ENCODE measurements around the gene CCDC179.
A peak's percentile ranks its signal among the peaks of the same experiment; 100 is the strongest.

Gene CCDC179

DNA sequence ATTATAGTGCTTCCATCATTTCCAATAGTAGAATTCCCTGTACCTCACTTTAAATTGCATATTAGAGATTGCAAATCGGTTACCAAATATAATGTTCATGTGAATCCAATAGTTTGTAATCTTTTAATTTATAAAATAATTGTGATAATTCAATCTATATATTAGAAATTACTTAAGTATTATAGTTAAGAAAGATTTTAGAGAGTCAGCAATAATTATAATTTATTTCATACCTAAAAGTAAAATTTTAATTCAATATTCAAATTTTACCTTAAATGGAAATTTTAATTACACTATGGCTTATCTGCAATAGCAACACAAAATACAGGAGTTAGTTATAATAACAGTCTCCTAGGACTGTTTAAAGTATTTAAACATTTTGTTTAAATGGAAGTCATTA lies 13.5 kb downstream of the CCDC179 start:
- TF ChIP-seq, protein P1, sequence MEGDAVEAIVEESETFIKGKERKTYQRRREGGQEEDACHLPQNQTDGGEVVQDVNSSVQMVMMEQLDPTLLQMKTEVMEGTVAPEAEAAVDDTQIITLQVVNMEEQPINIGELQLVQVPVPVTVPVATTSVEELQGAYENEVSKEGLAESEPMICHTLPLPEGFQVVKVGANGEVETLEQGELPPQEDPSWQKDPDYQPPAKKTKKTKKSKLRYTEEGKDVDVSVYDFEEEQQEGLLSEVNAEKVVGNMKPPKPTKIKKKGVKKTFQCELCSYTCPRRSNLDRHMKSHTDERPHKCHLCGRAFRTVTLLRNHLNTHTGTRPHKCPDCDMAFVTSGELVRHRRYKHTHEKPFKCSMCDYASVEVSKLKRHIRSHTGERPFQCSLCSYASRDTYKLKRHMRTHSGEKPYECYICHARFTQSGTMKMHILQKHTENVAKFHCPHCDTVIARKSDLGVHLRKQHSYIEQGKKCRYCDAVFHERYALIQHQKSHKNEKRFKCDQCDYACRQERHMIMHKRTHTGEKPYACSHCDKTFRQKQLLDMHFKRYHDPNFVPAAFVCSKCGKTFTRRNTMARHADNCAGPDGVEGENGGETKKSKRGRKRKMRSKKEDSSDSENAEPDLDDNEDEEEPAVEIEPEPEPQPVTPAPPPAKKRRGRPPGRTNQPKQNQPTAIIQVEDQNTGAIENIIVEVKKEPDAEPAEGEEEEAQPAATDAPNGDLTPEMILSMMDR (IDR thresholded peaks at IDR 0.05), result no peak
- TF ChIP-seq ZFX (IDR thresholded peaks at IDR 0.05; ENCODE audit: borderline replicate concordance), result no peak
- no peak overlapping the region for H3K27ac ChIP-seq

DNA sequence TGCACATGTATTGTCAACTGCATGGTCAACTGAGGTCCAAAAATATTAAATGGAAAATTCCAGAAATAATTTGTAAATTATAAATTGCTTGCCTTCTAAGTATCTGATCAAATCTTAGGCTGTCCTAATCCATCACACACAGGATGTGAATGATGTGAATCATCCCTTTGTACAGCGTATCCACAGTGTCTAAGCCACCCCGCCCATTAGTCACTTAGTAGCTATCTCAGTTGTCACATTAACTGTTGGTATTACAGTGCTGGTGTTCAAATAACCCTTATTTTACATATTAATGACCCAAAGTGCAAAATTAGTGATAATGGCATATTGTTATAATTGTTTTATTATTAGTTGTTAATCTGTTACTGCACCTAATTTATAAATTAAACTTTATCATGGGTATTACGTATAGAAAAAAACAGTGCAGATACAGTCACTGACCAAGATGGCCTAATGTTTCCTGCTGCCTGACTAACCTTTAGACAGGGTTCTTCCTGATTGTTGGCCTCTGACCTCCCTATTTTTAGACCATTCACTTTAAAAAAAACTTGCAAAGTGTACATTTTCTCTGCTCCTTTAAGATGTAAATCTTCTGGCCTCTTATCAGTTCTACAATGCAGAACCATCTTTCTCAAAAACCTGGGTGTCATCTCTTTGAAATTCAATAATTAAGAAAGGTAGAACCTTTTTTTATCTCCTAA lies 27.8 kb downstream of the CCDC179 start:
- TF ChIP-seq, protein P1 (IDR thresholded peaks at IDR 0.05), result no peak
- no peak for TF ChIP-seq ZFX (IDR thresholded peaks at IDR 0.05; ENCODE audit: borderline replicate concordance)
- H3K27ac ChIP-seq, result no peak overlapping the region

DNA sequence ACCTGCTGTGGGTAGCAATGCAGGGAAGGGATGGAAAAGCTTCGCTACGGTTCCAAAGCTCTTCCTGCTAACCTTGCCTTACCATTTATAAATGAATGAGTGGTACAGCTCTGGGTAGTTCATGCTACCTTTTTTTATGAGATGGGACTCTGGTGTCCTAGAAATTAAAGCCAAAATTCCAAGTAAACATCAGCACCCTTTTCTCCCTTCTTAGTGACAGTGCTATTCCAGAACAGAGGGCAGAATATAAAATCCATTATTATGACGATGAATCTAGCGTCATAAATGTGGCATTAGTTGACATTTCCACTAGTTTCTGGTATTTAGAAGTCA lies 30.2 kb downstream of the CCDC179 start:
- TF ChIP-seq, protein P1 (IDR thresholded peaks at IDR 0.05), result peak; percentile 48
- no peak for TF ChIP-seq ZFX (IDR thresholded peaks at IDR 0.05; ENCODE audit: borderline replicate concordance)
- H3K27ac ChIP-seq, result peak overlapping the region; percentile 90

DNA sequence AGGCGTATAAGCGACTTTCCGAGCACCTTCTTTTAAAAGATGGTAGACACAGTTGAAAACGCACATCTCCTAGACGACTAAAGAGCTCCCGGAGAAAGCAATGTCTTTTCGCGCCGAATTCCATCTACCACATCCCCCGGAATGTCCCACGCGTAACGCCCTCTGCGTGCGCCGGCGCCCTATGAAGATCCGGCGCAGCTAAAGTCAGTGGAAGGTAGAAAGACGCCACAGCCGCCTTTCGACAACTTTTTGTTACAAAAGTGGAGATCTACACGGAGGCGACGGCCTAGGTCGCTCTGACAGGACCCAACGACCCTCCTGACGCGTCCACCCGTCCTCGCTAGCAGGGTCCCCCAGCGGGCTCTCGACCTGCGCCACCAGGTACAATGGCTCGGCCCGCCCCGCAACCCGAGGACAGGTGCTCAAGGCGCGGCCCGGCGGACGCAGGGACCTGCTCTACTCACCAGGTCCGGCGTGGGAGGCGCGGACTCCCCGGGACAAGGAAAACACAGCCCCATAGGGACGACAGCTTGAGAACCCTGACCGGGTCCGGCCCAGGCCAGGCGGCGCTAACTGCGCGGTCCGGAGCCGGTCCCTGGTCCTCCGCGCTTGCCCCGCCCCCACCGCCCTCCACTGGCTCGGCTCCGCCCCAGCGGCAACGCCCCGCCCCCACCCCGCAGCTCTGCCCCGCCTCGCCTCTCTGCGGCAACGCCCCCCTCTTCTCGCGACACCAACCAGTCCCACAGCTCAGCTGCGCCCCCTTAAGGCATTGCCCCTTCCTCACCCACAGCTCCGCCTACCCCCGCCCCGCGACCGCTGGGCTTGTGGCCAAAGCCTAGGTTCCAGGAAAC lies 30.8 kb downstream of the CCDC179 start, which contains the start of gene SVIP:
TSS of gene SVIP (minus strand) at position 571 of the 851 bp plus-strand sequence. CDS start at position 518, 53 bp downstream.
- no peak for TF ChIP-seq ZFX (IDR thresholded peaks at IDR 0.05; ENCODE audit: borderline replicate concordance)
- TF ChIP-seq, protein P1 (IDR thresholded peaks at IDR 0.05), result peak; percentile 85

DNA sequence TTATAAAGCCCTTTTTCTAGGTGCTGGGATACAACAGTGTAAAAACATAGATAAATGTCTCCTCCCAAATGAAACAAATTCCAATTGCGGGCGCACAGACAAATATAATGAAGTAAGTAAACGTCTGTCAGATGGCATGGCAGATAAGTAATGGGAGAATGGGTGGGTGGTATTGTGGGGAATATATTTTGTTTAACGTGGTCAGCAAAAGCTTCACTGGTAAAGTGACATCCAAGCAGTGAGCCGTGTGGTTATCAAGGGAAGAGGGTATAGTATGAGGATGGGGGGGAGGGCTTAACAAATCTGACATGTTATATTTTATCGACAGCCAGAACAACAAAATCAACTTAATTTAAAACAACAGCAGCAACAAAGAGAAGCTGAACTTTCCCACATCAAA lies 31.9 kb downstream of the CCDC179 start:
- H3K27ac ChIP-seq, result peak overlapping the region; percentile 90
- no peak for TF ChIP-seq ZFX (IDR thresholded peaks at IDR 0.05; ENCODE audit: borderline replicate concordance)
- TF ChIP-seq, protein P1 (IDR thresholded peaks at IDR 0.05), result no peak

More for the DNA sequence above, 30.8 kb downstream of the CCDC179 start, which contains the start of gene SVIP:
- H3K27ac ChIP-seq, result peak within 1 kb of the TSS; percentile 90

DNA sequence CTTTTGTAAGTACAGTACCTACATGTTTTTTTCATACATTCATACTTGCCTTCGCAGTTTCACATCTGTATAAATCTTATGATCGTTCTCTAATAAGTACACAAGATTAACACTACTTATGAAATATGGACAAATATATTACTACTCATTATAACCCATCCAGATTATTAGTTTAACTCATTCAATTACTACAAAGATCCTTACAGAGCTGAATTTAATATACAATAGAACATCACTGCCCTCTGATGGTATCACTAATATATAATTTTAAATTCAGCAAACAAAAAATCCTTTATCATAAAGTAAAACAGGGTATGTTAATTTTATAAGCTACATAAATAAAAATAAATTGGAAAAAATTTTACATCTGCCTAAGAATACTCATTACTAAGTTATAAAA lies 38.1 kb downstream of the CCDC179 start:
- H3K27ac ChIP-seq, result no peak overlapping the region
- TF ChIP-seq ZFX (IDR thresholded peaks at IDR 0.05; ENCODE audit: borderline replicate concordance), result no peak
- TF ChIP-seq, protein P1 (IDR thresholded peaks at IDR 0.05), result no peak

DNA sequence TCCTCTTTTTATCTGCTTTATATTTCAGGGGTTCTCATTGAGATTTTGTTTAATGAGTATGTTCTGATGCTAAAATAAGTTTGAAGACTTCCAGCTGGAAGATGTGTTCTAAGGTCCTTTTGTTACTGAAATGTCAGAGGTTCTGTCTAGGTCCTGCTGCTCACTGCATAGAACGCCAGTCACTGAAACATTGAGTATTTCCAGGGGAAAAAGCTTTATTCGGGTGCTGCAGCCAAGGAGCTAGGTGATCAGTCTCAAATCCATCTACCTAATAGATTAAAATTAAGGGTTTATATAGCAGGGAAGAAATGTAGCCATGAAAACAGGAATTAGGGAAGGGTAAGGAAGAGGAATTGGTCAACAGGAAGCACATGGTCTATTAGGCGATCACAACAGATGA lies 50.4 kb downstream of the CCDC179 start:
- no peak overlapping the region for H3K27ac ChIP-seq

More for the DNA sequence above, 50.4 kb downstream of the CCDC179 start:
- no peak for TF ChIP-seq ZFX (IDR thresholded peaks at IDR 0.05; ENCODE audit: borderline replicate concordance)
- TF ChIP-seq, protein P1 (IDR thresholded peaks at IDR 0.05), result no peak

Data from 22Rv1 (cell line).